SK-N-SH (cell line): ENCODE measurements around the gene ADAMTSL5. TPM values are rescaled to one million over a fixed set of nuclear protein-coding genes. Genes with fewer than 3 reads are reported as not detected.

ENCODE experiments used
- CTCF ChIA-PET: fragments of 300-600, 350-600 bp; formaldehyde crosslinking; extraction: SDS; loops from one replicate; lab custom pipeline; 2021; lab: Yijun Ruan, JAX
- POLR2A ChIA-PET: fragments of 350-600 bp; sonication (Branson Sonifier 250); formaldehyde crosslinking; extraction: SDS; loops from one replicate; lab custom pipeline; 2020; ENCODE audit warnings: antibody characterized with exemption, inconsistent platforms; lab: Yijun Ruan, JAX
- DNase-seq: peaks from one replicate; pipeline ENCODE4 v3.0.0; 2012
- H2AFZ ChIP-seq: fragments of 200-600 bp; sonication (generic); 2 replicates; pipeline ENCODE4 v1.8.1; 2016; ENCODE audit warnings: antibody characterized with exemption, mild to moderate bottlenecking, low read depth
- H3F3A ChIP-seq: fragments of 200-600 bp; sonication (generic); replicated peaks from 2 replicates; pipeline ENCODE3; 2016; ENCODE audit warnings: antibody characterized with exemption, mild to moderate bottlenecking; ENCODE audit not compliant: insufficient read depth
- H3K27ac ChIP-seq, 2 experiments: fragments of 200-500 bp in 1 of 2; fragments of 200-600 bp in 1 of 2; sonication (Bioruptor generic) in 1 of 2; sonication (generic), shearing (Covaris generic) in 1 of 2; 2 replicates each; pipeline versions ENCODE4 v1.5.1 to v1.6.1; 2014 to 2016; ENCODE audit warnings: low read depth in 2 of 2, inconsistent platforms in 1 of 2, low read length in 1 of 2, mild to moderate bottlenecking in 1 of 2, mixed read lengths in 1 of 2
- H3K27me3 ChIP-seq: fragments of 200-600 bp; sonication (generic), shearing (Covaris generic); 2 replicates; pipeline ENCODE4 v1.6.1; 2016; ENCODE audit warnings: mixed run types; ENCODE audit not compliant: insufficient read depth
- H3K36me3 ChIP-seq, 2 experiments: fragments of 200-500 bp in 1 of 2; fragments of 200-600 bp in 1 of 2; sonication (Bioruptor generic) in 1 of 2; sonication (generic) in 1 of 2; replicated peaks in 1 of 2; 2 replicates each; pipeline versions ENCODE3 to v1.5.1; 2014 to 2016; ENCODE audit warnings: low read length in 1 of 2, mild to moderate bottlenecking in 1 of 2; ENCODE audit not compliant: insufficient read depth in 2 of 2, control insufficient read depth in 1 of 2
- H3K4me1 ChIP-seq, 2 experiments: fragments of 200-500 bp in 1 of 2; fragments of 200-600 bp in 1 of 2; sonication (Bioruptor generic) in 1 of 2; sonication (generic), shearing (Covaris generic) in 1 of 2; 2 replicates each; pipeline versions ENCODE4 v1.5.1 to v1.6.1; 2014 to 2016; ENCODE audit warnings: low read depth in 1 of 2, low read length in 1 of 2, mixed run types in 1 of 2; ENCODE audit not compliant: insufficient read depth in 2 of 2, control insufficient read depth in 1 of 2
- H3K4me2 ChIP-seq: fragments of 200-600 bp; sonication (generic), shearing (Covaris generic); 2 replicates; pipeline ENCODE4 v1.6.1; 2017; ENCODE audit warnings: mixed run types
- H3K4me3 ChIP-seq, 2 experiments: fragments of 200-500 bp in 1 of 2; fragments of 200-600 bp in 1 of 2; sonication (Bioruptor generic) in 1 of 2; sonication (generic), shearing (Covaris generic) in 1 of 2; 2 replicates each; pipeline versions ENCODE4 v1.5.1 to v1.8.1; 2014 to 2016; ENCODE audit warnings: low read depth in 2 of 2, inconsistent platforms in 1 of 2, low read length in 1 of 2, mild to moderate bottlenecking in 1 of 2, mixed read lengths in 1 of 2, moderate library complexity in 1 of 2
- H3K79me2 ChIP-seq: fragments of 200-600 bp; sonication (generic); 2 replicates; pipeline ENCODE4 v1.8.1; 2017; ENCODE audit warnings: mild to moderate bottlenecking; ENCODE audit not compliant: insufficient read depth
- H3K9ac ChIP-seq: fragments of 200-600 bp; sonication (generic); 2 replicates; pipeline ENCODE4 v1.6.1; 2017; ENCODE audit warnings: mixed run types
- H3K9me2 ChIP-seq: fragments of 200-600 bp; sonication (generic); 2 replicates; pipeline ENCODE4 v1.6.1; 2017; ENCODE audit warnings: mixed run types
- H3K9me3 ChIP-seq: fragments of 200-600 bp; sonication (generic); 2 replicates; pipeline ENCODE4 v1.6.1; 2017; ENCODE audit warnings: mixed run types, mild to moderate bottlenecking, moderate library complexity
- H4K20me1 ChIP-seq: fragments of 200-600 bp; sonication (generic); 2 replicates; pipeline ENCODE4 v1.6.1; 2017; ENCODE audit warnings: mild to moderate bottlenecking, mixed run types; ENCODE audit not compliant: insufficient read depth
- CHD2 ChIP-seq: fragments of 150-350 bp; IDR thresholded peaks from 2 replicates; pipeline ENCODE4 v1.6.1; 2018; ENCODE audit warnings: low read length; ENCODE audit not compliant: partially characterized antibody
- ELF1 ChIP-seq: IDR thresholded peaks from 2 replicates; pipeline ENCODE4 v1.4.0; 2012
- EP300 ChIP-seq, 2 experiments: IDR thresholded peaks; 2 replicates each; pipeline versions ENCODE4 v1.4.0 to v1.6.1; 2012; ENCODE audit warnings: borderline replicate concordance in 1 of 2, low read depth in 1 of 2, low read length in 1 of 2
- FOSL2 ChIP-seq: IDR thresholded peaks from 2 replicates; pipeline ENCODE4 v1.4.0; 2012; ENCODE audit warnings: low read depth, mild to moderate bottlenecking, moderate library complexity, borderline replicate concordance
- FOXJ3 ChIP-seq: sonication (generic); formaldehyde crosslinking; IDR thresholded peaks from 2 replicates; pipeline ENCODE4 v1.5.1; 2020; ENCODE audit warnings: mild to moderate bottlenecking, missing genetic modification reagents
- FOXM1 ChIP-seq: IDR thresholded peaks from 2 replicates; pipeline ENCODE4 v1.4.0; 2012; ENCODE audit warnings: low read depth, mild to moderate bottlenecking
- GATA2 ChIP-seq: sonication (generic); formaldehyde crosslinking; IDR thresholded peaks from 2 replicates; pipeline ENCODE4 v1.5.0; 2020; ENCODE audit warnings: mild to moderate bottlenecking, missing genetic modification reagents
- JUND ChIP-seq: IDR thresholded peaks from 2 replicates; pipeline ENCODE4 v1.4.0; 2012
- MXI1 ChIP-seq: IDR thresholded peaks from 2 replicates; pipeline ENCODE4 v1.6.1; 2012; ENCODE audit warnings: mild to moderate bottlenecking, low read depth, low read length, improper control_type of control experiment
- NRF1 ChIP-seq: IDR thresholded peaks from 2 replicates; pipeline ENCODE4 v1.6.1; 2012; ENCODE audit warnings: low read depth, mild to moderate bottlenecking, low read length
- RCOR1 ChIP-seq: fragments of 150-350 bp; IDR thresholded peaks from 2 replicates; pipeline ENCODE4 v1.6.1; 2017; ENCODE audit warnings: antibody characterized with exemption, low read length
- RFX5 ChIP-seq: IDR thresholded peaks from 2 replicates; pipeline ENCODE4 v1.6.1; 2012; ENCODE audit warnings: mild to moderate bottlenecking, improper control_type of control experiment, low read length
- RXRA ChIP-seq: IDR thresholded peaks from 2 replicates; pipeline ENCODE4 v1.4.0; 2012; ENCODE audit warnings: low read depth, mild to moderate bottlenecking, borderline replicate concordance
- SIN3A ChIP-seq: IDR thresholded peaks from 2 replicates; pipeline ENCODE4 v1.6.1; 2012; ENCODE audit warnings: low read depth, mild to moderate bottlenecking, low read length, moderate library complexity, borderline replicate concordance
- SMC3 ChIP-seq: IDR thresholded peaks from 2 replicates; pipeline ENCODE4 v1.6.1; 2012; ENCODE audit warnings: low read depth, low read length, improper control_type of control experiment
- TEAD4 ChIP-seq: IDR thresholded peaks from 2 replicates; pipeline ENCODE4 v1.4.0; 2012; ENCODE audit warnings: mild to moderate bottlenecking, borderline replicate concordance; ENCODE audit not compliant: insufficient read depth
- WGBS: methylation state at CpG from one replicate; pipeline ENCODE4 v1.1.6; 2017; ENCODE audit warnings: low lambda C conversion rate; 5-methylcytosine and 5-hydroxymethylcytosine counted together
- polyA plus RNA-seq, 3 experiments: library from polyadenylated mRNA; depleted of rRNA; stranded (reverse); fragments of >200 nt; gene quantifications; 2 replicates each; pipeline ENCODE4 v1.2.3, GENCODE V29; 2012
- TF ChIP-seq, protein P1 (sequence below): IDR thresholded peaks from 2 replicates; pipeline ENCODE4 v1.4.0; 2012; ENCODE audit warnings: low read depth, borderline replicate concordance
- TF ChIP-seq, protein P2 (sequence below): IDR thresholded peaks from 2 replicates; pipeline ENCODE4 v1.4.0; 2012; ENCODE audit warnings: low read depth
- TF ChIP-seq, protein P3 (sequence below): IDR thresholded peaks from 2 replicates; pipeline ENCODE4 v1.4.0; 2012; ENCODE audit warnings: low read depth, borderline replicate concordance
- TF ChIP-seq, protein P4 (sequence below): fragments of 150-350 bp; IDR thresholded peaks from 2 replicates; pipeline ENCODE4 v1.6.1; 2017; ENCODE audit warnings: antibody characterized with exemption, low read length, low read depth, borderline replicate concordance

ADAMTSL5 gene
- polyA plus RNA-seq, 1 of the 3 experiments (the other 2 are of a cell fraction), result 5.7 TPM

DNA sequence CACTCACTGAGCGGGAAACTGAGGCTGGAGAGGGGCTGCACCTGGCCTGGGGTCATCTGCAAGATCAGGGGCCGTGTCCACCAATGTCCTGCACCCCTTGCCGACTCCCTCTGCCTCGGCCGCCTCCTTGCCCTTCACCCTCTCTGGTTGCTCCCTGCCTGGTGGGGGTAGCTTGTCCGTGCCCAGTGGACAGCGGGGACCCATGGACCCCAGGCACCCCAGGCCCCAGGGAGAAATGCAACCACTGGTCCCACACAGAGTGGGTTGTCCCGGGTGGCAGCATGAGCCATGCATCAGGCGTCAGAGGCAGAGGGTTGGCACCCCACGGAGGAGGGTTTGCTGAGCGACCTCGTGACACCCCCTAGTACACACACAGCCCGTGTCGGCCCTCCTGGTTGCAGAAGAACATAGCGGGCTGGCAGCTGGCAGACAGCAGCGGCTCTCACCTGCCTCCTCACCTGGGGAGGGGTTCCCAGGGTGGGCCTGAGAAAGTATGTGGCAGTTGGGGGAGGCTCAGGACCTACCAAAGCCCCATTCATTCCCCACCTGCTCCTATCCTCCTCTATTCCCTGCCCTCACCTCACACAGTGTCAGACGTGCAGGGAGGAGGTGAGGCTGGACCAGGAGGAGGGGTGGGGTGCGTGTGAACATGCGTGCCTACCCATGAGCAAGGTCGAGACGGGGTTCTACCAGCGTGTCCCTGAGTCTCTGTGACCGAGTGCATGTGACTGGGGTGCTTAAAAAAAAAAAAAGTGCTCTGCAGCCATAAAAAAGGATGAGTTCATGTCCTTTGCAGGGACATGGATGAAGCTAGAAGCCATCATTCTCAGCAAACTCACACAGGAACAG lies 8.7 kb downstream of the ADAMTSL5 start:
- H3K9me3 ChIP-seq, result no peaks in the 10 kb centered on the region
- H2AFZ ChIP-seq, result no peak overlapping the region
- 37% methylated on average over 17 of the region's 23 CpGs for WGBS
- no peaks in the 10 kb centered on the region for H3K79me2 ChIP-seq
- peaks cover 16% of the 10 kb centered on the region for H3F3A ChIP-seq
- H3K4me1 ChIP-seq, result peaks cover 5 to 15% of the 10 kb centered on the region in 2 experiments; a peak in 2 of 4 replicates
- 0 out of 2 replicates have a peak overlapping the region, but pooled peaks have one; percentile 47 for H3K4me2 ChIP-seq
- H3K9ac ChIP-seq, result no peak overlapping the region
- no peaks in the 10 kb centered on the region for H3K9me2 ChIP-seq
- no peak for DNase-seq
- ChIA-PET CTCF (interaction anchor here (0.6 to 3.0 kb wide), 7 partner anchors 10 to 548 kb away, joined by 3 to 23 read pairs (median 5); partner anchors contain the start of gene REEP6), POLR2A (interaction anchor here (0.6 to 0.7 kb wide), 3 partner anchors 53 to 741 kb away, joined by 3 to 5 read pairs (median 5); no protein-coding TSS in a partner anchor)
- H3K27me3 ChIP-seq, result 0 out of 2 replicates have a peak, but pooled peaks cover 5% of the 10 kb centered on the region
- H3K4me3 ChIP-seq, result no peak overlapping the region
- H4K20me1 ChIP-seq, result no peaks in the 10 kb centered on the region
- TF ChIP-seq CHD2, result no peak
- no peak for TF ChIP-seq FOXM1
- TF ChIP-seq, protein P1, sequence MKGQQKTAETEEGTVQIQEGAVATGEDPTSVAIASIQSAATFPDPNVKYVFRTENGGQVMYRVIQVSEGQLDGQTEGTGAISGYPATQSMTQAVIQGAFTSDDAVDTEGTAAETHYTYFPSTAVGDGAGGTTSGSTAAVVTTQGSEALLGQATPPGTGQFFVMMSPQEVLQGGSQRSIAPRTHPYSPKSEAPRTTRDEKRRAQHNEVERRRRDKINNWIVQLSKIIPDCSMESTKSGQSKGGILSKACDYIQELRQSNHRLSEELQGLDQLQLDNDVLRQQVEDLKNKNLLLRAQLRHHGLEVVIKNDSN, result no peak
- no peak for TF ChIP-seq SIN3A
- TF ChIP-seq, protein P2, sequence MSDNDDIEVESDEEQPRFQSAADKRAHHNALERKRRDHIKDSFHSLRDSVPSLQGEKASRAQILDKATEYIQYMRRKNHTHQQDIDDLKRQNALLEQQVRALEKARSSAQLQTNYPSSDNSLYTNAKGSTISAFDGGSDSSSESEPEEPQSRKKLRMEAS, result no peak
- no peak for TF ChIP-seq JUND
- TF ChIP-seq EP300 (IDR thresholded peaks at IDR 0.05; ENCODE audit: borderline replicate concordance in 1 of 2, low read depth in 1 of 2, low read length in 1 of 2), result no peak
- TF ChIP-seq, protein P3, sequence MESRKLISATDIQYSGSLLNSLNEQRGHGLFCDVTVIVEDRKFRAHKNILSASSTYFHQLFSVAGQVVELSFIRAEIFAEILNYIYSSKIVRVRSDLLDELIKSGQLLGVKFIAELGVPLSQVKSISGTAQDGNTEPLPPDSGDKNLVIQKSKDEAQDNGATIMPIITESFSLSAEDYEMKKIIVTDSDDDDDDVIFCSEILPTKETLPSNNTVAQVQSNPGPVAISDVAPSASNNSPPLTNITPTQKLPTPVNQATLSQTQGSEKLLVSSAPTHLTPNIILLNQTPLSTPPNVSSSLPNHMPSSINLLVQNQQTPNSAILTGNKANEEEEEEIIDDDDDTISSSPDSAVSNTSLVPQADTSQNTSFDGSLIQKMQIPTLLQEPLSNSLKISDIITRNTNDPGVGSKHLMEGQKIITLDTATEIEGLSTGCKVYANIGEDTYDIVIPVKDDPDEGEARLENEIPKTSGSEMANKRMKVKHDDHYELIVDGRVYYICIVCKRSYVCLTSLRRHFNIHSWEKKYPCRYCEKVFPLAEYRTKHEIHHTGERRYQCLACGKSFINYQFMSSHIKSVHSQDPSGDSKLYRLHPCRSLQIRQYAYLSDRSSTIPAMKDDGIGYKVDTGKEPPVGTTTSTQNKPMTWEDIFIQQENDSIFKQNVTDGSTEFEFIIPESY, result no peak
- TF ChIP-seq SMC3, result no peak
- no peak for TF ChIP-seq MXI1
- TF ChIP-seq GATA2 (CRISPR knock-in tag), result no peak
- TF ChIP-seq, protein P4, sequence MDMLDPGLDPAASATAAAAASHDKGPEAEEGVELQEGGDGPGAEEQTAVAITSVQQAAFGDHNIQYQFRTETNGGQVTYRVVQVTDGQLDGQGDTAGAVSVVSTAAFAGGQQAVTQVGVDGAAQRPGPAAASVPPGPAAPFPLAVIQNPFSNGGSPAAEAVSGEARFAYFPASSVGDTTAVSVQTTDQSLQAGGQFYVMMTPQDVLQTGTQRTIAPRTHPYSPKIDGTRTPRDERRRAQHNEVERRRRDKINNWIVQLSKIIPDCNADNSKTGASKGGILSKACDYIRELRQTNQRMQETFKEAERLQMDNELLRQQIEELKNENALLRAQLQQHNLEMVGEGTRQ, result no peak
- TF ChIP-seq RXRA, result no peak
- TF ChIP-seq RFX5, result no peak
- TF ChIP-seq TEAD4, result no peak
- no peak for TF ChIP-seq FOSL2
- TF ChIP-seq NRF1, result no peak
- no peak for TF ChIP-seq ELF1
- TF ChIP-seq RCOR1, result no peak
- no peak for TF ChIP-seq FOXJ3 (CRISPR knock-in tag)
- TF ChIP-seq, all 33 proteins: peak for 0
- H3K27ac ChIP-seq, result no peak overlapping the region
- H3K36me3 ChIP-seq, result no peaks in the 10 kb centered on the region
